HG03354 (cell line): Measurements from ENCODE around the gene EFCAB11.
"Not testable (repeated sequence)": the region's sequence is repeated elsewhere in the genome, so short reads cannot be mapped to it uniquely, and the experiment has no call there.

Experiments used
- ATAC-seq: cut with Tn5 transposase; IDR thresholded peaks from one replicate; pipeline ENCODE4 v1.9.1; 2021; ENCODE audit warnings: mild to moderate bottlenecking; ENCODE audit not compliant: unreplicated experiment, poor library complexity, severe bottlenecking

EFCAB11 gene

DNA sequence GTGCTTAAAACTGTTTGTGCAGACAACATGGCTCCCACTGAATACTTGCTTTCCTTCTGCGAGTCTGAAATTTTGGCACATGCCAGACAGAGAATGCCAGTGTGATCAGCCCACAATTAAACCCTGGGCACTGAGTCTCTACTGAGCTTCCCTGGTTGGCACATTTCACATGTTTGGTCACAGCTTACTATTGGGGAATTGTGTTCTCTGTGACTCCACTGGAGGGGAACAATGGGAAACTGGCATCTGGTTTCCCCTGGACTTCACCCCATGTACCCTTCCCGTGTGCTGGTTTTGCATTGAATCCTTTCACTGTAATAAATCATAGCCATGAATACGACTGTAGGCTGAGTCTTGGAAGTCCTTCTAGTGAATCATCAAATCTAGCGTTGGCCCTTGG, 64.9 kb downstream of the EFCAB11 start:
- ATAC-seq, result no peak

GRCh38 chr14:89884761-89885160, 69.8 kb downstream of the EFCAB11 start:
- no peak for ATAC-seq

- ATAC-seq, result peak; percentile 68
Measured at GRCh38 chr14:89881839-89882238, 72.7 kb downstream of the EFCAB11 start.

DNA sequence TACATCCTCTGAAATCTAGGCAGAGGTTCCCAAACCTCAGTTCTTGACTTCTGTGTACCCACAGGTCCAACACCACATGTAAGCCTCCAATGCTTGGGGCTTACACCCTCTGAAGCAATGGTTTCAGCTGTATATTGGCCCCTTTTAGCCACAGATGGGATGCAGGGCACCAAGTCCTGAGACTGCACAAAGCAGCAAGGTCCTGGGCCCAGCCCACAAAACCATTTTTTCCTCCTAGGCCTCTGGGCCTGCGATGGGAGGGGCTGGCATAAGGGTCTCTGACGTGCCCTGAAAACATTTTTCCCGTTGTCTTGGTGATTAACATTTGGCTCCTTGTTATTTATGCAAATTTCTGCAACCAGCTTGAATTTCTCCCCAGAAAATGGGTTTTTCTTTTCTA, 80.4 kb downstream of the EFCAB11 start:
- ATAC-seq, result not testable (repeated sequence)

- ATAC-seq, result no peak
Measured at GRCh38 chr14:89870316-89870715, 84.2 kb downstream of the EFCAB11 start.

DNA sequence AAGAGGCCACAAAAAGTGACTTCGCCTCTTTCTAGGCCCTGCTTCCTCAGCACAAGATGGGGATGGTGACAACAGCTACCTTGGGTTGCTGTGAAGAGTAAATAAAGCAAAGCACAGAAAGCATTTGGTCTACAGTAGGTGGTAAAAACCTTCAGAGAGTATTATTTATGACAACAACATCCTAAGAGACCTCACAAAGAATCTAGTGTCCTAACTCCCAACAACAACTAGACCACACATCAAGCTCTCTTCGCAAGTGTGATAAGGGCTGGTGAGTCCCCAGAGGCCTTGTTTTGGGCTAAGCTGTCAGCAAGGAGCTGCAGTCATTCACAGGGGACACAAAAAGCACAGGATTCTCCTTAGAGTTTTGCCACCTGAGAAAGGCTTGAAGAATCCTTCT, 84.9 kb downstream of the EFCAB11 start:
- ATAC-seq, result no peak

GRCh38 chr14:89866458-89866857, 88.1 kb downstream of the EFCAB11 start:
- no peak for ATAC-seq

- ATAC-seq, result no peak
Measured at GRCh38 chr14:89865153-89865552, 89.4 kb downstream of the EFCAB11 start.

GRCh38 chr14:89862856-89863255, 91.7 kb downstream of the EFCAB11 start:
- no peak for ATAC-seq

DNA sequence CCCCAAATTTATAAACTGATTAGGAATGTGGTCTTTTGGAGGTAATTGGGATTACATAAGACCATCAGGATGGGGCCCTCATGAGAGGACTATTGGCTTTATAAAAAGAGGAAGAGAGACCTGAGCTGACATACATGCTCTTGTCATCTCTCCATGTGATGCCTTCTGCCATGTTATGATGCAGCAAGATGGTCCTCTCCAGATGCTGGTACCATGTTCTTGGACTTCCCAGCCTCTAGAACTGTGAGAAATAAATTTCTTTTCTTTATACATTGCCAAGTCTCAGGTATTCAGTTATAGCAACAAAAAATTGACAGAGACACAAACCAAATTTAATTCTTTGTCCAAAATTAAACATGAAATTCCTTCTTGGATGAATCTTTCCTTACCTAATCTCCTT, 92.9 kb downstream of the EFCAB11 start:
- no peak for ATAC-seq

- no peak for ATAC-seq
Measured at GRCh38 chr14:89858089-89858488, 96.4 kb downstream of the EFCAB11 start.

DNA sequence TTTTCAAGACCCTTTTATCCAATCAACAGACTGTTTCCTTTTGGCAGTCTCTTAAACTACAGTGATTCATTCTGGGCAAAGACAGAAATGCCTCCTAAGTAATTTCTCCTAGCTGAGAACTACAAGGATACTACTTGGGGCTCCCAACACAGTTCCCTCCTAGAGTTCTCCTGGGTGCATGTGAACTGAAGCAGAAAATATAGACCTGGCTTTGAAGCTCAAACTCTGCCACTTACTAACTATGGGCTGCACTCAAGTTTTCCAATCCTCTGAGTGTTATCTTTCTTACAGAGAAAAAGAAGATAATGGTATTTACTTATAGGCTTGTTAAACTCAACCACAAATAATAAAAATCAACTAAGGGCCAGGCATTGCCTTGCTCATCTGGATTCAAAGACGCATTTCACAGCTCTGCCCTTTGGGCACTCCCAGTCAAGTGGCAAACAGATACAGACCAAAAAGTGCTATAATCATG, 97.6 kb downstream of the EFCAB11 start:
- ATAC-seq, result no peak

GRCh38 chr14:89855961-89856656, 98.4 kb downstream of the EFCAB11 start:
- ATAC-seq, result no peak

DNA sequence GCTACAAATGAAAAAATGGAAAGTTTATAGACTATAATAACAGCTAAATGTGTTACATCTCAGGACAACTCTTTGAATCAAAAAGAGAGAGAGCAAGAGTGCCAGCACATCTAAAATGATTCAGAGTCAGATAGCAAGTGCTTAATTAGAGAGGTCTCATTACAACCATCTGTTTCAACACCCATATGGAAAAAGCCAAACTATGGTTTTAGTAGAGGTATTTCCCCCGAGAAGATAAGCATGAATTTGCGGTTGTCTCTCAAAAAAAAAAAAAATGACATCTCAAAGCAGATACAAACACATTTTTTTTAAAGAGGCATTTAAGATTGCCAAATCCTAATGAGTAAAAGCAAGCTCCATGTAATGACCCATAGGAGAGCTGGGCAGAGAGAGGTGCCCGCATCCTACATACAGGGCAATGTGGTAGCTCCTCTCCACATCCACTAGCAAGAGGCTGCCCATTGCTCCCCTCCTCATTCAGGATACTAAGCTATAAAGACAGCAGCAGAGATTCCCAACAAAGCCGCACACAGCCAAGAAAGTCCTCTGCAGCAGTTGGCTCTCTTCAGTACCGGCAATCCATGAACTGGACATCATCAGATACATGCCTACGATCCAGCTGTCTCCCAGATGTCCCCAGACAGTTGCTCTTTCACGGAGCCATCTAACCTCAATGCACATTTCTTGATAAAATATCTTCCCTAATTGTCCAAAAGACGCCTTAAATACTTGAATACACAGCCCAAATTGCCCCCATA, 100.4 kb downstream of the EFCAB11 start:
- ATAC-seq, result no peak

DNA sequence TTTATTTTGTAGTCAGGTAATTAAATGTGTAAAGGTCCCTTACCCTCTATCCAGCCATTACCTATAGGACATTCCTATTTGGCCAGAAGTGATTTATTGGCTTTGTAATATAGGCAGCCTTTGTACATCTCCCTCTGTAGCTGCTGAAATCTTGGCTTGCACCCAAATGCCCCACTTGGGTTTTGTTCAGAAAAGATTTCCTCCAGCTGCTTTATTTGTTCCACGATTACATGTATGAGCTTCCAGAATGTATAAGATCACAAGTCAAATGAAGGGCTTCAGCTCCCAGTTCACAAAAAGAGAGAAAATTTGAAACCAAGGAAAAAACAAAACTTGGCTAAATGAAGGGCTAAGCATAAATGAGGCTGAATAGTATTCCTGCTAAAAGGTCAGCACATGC, 103.4 kb downstream of the EFCAB11 start:
- no peak for ATAC-seq

- ATAC-seq, result no peak
Measured at GRCh38 chr14:89849931-89850330, 104.6 kb downstream of the EFCAB11 start.

DNA sequence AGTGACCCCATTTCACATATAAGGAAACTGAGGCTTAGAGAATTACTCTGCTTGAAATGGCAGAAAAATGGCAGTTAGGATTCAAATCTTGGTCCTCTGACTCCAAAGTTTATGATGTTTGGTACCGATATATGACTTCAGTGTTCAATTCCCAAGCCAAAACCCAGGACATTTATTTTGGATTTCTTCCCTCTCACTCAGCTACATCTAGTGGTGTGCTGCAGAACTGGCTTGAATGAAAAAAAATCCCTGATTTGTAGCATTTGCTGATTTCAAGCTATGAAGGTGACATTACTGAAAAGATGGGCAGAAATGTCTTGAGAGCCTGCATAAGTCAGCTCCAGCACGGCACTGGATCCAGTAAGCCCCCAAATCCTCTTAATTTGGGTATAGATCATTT, 106.4 kb downstream of the EFCAB11 start:
- no peak for ATAC-seq

GRCh38 chr14:89845346-89845745, 109.2 kb downstream of the EFCAB11 start:
- ATAC-seq, result no peak

DNA sequence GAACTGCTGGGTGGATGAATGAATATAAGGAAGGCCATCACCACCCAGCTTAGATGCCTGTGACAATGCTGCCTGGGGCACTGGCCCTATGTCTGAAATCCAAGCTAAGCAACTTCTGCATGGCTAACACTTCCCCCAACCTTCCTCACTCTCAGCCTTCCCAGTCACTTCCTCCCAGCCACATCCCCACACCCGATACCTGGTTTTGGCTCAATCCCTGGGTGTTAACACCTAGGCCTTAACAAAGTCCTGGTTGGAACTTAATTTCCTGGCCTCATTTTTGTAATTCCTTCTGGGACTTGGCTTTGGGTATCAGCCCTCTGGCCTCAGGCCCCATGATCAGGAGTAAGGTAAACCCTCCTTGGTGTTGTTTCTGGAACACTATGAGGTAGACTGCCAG, 110.0 kb downstream of the EFCAB11 start:
- ATAC-seq, result no peak

DNA sequence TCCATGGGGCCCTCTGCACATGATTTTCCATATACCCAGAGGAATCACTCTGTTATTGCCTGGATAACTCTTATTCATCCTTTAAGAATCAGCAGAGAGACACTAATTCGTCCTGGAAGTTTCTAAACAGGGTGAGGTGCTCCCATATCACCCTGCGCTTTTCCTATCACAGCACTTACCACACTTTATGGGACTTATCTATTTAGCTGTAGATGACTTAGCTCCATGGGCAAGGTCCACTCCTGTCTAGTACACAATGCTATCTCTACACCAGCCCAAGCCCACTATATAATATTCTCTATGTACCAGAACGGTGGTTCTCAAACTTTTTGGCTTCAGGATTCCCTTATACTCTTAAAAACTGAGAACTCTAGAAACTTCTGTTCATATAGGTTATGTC, 111.7 kb downstream of the EFCAB11 start:
- ATAC-seq, result no peak

DNA sequence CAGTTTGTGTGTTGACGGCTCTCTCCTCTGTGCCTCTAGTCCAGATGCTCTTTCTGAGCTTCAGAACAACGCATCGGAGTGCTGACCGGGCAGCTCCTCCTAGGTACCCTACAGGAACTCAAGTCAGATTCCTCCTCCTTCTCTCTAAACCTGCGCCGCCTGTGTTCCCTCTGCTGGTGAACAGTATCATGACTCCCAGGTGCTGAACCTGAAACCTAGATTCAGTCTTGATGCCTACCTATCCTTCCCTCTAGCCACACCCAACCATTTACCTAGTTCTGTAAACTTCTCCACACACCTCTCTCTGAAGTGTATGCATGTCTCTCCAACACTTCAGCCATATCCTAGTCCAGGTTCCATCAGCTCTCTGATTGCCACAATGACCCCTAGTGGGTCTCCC, 112.7 kb downstream of the EFCAB11 start:
- no peak for ATAC-seq
